Measurements from ENCODE around the gene MED9. TPM values are rescaled to one million over a fixed set of nuclear protein-coding genes. Genes with fewer than 3 reads are reported as not detected.
"Not testable (repeated sequence)": the region's sequence is repeated elsewhere in the genome, so short reads cannot be mapped to it uniquely, and the experiment has no call there.

Gene MED9, protein sequence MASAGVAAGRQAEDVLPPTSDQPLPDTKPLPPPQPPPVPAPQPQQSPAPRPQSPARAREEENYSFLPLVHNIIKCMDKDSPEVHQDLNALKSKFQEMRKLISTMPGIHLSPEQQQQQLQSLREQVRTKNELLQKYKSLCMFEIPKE
- total RNA-seq = 10 to 100 TPM; 13.8 to 15.0 TPM

DNA sequence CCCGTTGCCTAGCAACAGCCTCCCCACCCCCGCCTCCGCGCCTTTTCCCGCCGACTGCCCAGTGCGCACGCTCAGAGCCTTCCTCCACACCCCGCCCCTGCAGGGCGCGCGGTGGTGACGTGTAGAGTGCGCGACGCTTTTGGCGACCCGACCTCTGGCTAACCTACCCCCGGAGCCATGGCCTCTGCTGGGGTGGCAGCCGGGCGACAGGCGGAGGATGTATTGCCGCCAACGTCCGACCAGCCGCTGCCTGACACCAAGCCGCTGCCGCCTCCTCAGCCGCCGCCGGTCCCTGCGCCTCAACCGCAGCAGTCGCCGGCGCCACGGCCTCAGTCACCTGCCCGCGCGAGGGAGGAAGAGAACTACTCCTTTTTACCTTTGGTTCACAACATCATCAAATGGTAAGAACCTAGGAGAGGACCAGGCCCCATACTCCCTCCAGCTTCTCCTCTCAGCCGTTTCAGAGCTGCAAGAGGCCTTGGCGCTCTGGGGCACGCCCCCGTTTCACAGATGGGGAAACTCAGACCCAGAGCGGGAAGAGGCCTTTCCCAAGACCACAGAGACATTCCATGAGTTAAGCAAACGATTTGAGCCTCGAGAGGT lies at the start of gene MED9:
TSS of gene MED9 (plus strand) at position 136 of the 603 bp plus-strand sequence. CDS start at position 178, 42 bp downstream.
- peaks cover 42% of the 10 kb centered on the region for H3K4me1 Mint-ChIP-seq
- H3K4me3 Mint-ChIP-seq = peak within 1 kb of the TSS; percentile 92
- peaks cover 7% of the 10 kb centered on the region for H3K27me3 Mint-ChIP-seq
- H3K9me3 Mint-ChIP-seq = no peaks in the 10 kb centered on the region
- H3K27ac Mint-ChIP-seq = peak within 1 kb of the TSS; percentile 88
- H3K36me3 Mint-ChIP-seq = peaks cover 9% of the 10 kb centered on the region
- peak; percentile 95 for DNase-seq

DNA sequence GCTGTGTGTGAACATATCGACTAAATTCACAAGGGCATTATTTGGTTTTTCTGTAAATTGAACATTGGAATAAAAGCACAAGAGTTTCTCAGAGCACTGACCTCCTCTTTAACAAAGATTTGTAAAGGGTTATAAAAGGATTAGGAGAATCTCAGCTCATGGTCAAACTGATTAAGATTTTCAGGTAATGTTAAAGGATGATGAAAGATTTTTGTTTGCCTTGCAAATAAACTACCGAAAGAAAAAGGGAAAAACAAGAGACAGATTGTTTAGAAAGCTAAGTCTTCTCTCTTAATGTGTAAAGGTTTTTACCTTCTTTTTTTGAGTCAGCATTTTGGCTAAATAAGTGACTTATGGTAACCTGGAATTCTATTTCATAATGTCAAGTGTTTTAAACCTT lies 47.6 kb upstream of the MED9 start:
- no peak for DNase-seq
- no peaks in the 10 kb centered on the region for H3K36me3 Mint-ChIP-seq
- no peaks in the 10 kb centered on the region for H3K9me3 Mint-ChIP-seq
- no peak overlapping the region for H3K4me3 Mint-ChIP-seq
- H3K27me3 Mint-ChIP-seq = no peaks in the 10 kb centered on the region
- peaks cover 4% of the 10 kb centered on the region for H3K4me1 Mint-ChIP-seq
- H3K27ac Mint-ChIP-seq = no peak overlapping the region

DNA sequence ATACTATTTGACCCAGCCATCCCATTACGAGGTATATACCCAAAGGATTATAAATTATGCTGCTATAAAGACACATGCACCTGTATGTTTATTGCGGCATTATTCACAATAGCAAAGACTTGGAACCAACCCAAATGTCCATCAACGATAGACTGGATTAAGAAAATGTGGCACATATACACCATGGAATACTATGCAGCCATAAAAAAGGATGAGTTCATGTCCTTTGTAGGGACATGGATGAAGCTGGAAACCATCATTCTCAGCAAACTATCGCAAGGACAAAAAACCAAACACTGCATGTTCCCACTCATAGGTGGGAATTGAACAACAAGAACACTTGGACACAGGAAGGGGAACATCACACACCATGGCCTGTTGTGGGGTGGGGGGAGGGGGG lies 45.9 kb upstream of the MED9 start:
- not testable (repeated sequence) for H3K27me3 Mint-ChIP-seq, H3K4me1 Mint-ChIP-seq, H3K36me3 Mint-ChIP-seq, H3K9me3 Mint-ChIP-seq, DNase-seq, H3K4me3 Mint-ChIP-seq, H3K27ac Mint-ChIP-seq

DNA sequence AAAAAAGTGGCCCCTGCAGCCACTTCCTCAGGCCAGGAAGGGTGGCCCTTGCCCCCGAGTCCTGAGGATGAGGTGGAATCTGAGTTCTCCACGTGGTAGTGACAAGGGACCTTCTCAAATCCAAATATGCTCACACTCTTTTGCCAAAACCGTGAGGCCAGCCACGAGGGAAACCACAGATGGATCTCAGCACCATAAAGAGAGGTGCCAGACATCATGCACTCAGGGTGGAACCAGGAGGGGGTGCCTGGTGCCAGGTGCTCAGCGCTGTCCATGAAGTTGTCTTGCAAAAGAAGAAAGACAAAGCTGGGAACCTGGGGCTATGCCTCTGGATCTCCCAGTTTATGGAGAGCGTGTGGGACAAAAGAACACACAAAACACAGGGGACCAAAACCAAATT lies 45.2 kb upstream of the MED9 start:
- no peak overlapping the region for H3K4me3 Mint-ChIP-seq
- no peaks in the 10 kb centered on the region for H3K36me3 Mint-ChIP-seq
- DNase-seq = no peak
- no peaks in the 10 kb centered on the region for H3K9me3 Mint-ChIP-seq
- H3K27me3 Mint-ChIP-seq = no peaks in the 10 kb centered on the region
- H3K4me1 Mint-ChIP-seq = peaks cover 4% of the 10 kb centered on the region
- no peak overlapping the region for H3K27ac Mint-ChIP-seq

DNA sequence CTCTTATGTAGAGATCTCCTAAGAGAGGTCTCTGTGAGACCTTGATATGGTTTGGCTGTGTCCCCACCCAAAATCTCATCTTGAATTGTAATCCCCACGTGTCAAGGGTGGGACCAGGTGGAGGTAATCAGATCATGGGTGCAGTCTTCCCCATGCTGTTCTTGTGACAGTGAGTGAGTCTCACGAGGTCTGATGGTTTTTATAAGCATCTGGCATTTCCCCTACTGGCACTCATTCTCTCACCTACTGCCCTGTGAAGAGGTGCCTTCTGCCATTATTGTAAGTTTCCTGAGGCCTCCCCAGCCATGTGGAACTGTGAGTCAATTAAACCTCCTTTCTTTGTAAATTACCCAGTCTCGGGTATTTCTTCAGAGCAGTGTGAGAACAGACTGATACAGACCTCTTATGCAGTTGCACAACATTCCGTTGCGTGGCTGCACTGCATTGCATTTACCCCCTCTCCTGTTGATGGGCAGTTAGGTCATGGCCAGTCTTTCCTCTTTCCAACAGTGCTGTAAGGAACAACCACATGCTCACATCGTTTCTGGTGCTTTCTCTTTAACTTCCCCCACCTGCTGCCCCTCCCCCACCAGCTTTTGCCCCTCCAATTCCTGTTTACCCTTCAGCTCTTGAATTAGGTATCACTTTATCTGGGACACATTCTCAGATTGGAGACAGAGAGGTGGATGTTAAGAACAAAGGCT lies 43.6 kb upstream of the MED9 start:
- Mint-ChIP-seq H3K27me3 (no peaks in the 10 kb centered on the region), H3K27ac (no peak overlapping the region), H3K4me3 (no peak overlapping the region), H3K36me3 (no peaks in the 10 kb centered on the region), H3K4me1 (peaks cover 4% of the 10 kb centered on the region), H3K9me3 (no peaks in the 10 kb centered on the region)
- no peak for DNase-seq

DNA sequence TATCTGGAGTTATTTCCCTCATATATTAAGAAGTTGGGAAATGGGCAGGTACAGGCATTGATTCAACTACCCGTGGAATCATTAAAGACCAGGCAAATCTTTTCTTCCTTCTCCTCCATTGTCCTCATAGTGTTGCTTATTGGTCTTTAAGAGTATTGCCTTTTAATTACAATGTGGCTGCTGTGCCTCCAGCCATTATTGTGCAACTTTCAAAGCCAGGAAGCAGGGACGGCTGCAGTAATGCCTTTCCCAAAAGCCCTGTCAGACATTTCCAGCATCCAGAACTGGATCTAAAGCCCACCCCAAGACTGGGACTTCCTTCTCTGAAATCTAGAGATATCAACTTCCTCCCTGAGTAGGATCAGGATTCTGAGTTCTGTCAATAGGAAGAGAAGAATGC lies 42.3 kb upstream of the MED9 start:
- Mint-ChIP-seq H3K4me3 (no peak overlapping the region), H3K27ac (no peak overlapping the region), H3K36me3 (no peaks in the 10 kb centered on the region), H3K9me3 (no peaks in the 10 kb centered on the region), H3K4me1 (peaks cover 5% of the 10 kb centered on the region), H3K27me3 (no peaks in the 10 kb centered on the region)
- no peak for DNase-seq

DNA sequence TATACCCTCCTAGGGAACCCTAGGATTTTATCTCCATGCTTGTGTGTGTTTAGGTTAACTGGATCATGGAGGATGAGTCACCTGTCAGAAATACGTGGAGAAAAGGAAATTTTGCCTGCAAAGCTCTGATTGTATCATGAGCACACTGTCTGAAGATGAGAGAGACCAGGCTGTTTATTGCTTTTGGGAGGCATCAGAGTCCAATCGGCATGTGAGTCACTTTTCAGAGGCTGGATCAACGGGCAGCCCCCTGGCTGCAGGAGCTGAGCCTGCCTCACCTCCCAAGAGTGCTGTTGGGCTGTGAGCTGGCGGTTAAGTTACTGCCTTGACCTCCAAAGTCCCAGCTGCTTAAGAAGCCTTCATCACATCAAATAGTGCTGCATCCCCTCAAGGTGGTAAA lies 41.5 kb upstream of the MED9 start:
- H3K4me3 Mint-ChIP-seq = no peak overlapping the region
- H3K27me3 Mint-ChIP-seq = no peaks in the 10 kb centered on the region
- H3K27ac Mint-ChIP-seq = no peak overlapping the region
- no peaks in the 10 kb centered on the region for H3K9me3 Mint-ChIP-seq
- DNase-seq = no peak
- no peaks in the 10 kb centered on the region for H3K36me3 Mint-ChIP-seq
- H3K4me1 Mint-ChIP-seq = peaks cover 9% of the 10 kb centered on the region

DNA sequence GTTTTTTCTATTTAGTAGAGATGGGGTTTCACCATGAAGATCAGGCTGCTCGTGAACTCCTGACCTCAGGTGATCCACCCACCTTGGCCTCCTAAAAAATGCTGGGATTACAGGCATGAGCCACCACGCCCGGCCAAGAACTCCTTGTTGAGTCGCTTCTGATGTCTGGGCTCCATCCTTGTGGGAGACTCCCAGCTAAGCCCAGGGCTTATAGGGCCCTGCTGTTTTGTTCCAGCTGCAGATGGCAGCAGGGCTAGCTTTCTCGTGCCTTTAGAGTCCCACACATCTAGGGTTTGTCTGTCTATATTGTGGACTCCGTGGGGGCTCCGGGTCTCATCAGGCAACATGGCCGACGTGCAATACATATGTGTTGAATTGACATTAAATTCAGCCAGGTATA lies 39.3 kb upstream of the MED9 start:
- no peaks in the 10 kb centered on the region for H3K27me3 Mint-ChIP-seq
- peaks cover 9% of the 10 kb centered on the region for H3K4me1 Mint-ChIP-seq
- no peak for DNase-seq
- H3K4me3 Mint-ChIP-seq = no peak overlapping the region
- H3K36me3 Mint-ChIP-seq = no peaks in the 10 kb centered on the region
- H3K27ac Mint-ChIP-seq = no peak overlapping the region
- H3K9me3 Mint-ChIP-seq = no peaks in the 10 kb centered on the region

DNA sequence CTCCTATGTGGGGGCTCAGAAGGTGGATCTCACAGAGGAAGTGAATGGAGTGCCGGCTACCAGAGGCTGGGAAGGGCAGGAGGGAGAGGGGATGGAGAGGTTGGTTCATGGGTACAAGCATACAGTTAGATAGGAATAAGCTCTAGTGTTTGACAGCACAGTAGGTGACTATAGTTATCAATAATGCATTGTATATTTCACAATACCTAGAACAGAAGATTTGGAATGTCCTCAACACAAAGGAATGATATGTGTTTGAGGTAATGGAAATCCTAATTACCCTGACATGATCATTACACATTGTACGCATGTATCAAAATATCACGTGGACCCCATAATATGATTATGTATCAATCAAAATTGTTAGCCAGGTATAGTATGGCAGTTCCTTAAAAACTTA lies 38.9 kb upstream of the MED9 start:
- Mint-ChIP-seq H3K27ac (no peak overlapping the region), H3K27me3 (no peaks in the 10 kb centered on the region)

DNA sequence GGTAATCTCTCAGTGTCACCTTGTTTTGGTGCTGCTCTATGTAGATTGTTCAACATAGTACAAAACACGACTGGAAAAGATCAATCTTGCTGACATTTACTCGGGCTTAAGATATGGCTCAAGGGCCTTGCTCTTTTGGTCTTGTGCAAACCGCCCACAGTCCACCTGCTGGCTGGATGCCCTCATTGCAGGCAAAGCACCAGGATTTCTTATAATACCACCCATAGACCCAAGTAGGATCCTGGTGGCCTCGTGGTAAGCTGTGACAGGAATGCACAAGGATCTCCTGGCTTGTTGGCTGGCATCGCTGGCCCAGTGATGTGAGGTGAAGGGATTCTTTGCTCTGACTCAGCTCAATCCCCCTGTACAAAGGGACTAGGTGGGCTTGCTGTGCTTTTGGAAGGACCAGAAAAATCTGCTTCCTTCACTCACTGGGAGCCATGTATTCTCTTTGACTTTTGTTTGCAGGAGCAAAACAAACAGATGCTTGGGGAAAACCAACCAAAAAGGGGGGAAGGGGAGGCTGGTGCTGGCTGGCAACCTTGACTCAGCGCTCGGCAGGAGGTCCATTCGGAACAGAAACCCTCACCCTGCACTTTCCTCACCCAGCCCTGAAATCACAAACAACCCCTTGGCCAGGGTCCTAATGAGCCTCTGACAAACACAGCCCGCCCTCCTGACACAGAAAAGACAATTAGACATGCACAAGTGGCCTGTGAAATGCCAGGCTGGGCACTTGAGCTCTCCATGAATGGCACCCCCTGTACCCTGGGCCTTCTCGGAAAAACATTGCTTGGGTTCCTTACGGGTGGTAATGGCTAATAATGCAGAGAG lies 36.6 kb upstream of the MED9 start:
- H3K36me3 Mint-ChIP-seq = no peaks in the 10 kb centered on the region
- no peak overlapping the region for H3K27ac Mint-ChIP-seq
- H3K27me3 Mint-ChIP-seq = no peaks in the 10 kb centered on the region
- H3K4me3 Mint-ChIP-seq = no peak overlapping the region
- DNase-seq = peak; percentile 69
- H3K9me3 Mint-ChIP-seq = no peaks in the 10 kb centered on the region
- peaks cover 5% of the 10 kb centered on the region for H3K4me1 Mint-ChIP-seq

More for the DNA sequence above, 38.9 kb upstream of the MED9 start:
- no peak for DNase-seq
- Mint-ChIP-seq H3K36me3 (no peaks in the 10 kb centered on the region), H3K9me3 (no peaks in the 10 kb centered on the region), H3K4me3 (no peak overlapping the region), H3K4me1 (peaks cover 9% of the 10 kb centered on the region)

DNA sequence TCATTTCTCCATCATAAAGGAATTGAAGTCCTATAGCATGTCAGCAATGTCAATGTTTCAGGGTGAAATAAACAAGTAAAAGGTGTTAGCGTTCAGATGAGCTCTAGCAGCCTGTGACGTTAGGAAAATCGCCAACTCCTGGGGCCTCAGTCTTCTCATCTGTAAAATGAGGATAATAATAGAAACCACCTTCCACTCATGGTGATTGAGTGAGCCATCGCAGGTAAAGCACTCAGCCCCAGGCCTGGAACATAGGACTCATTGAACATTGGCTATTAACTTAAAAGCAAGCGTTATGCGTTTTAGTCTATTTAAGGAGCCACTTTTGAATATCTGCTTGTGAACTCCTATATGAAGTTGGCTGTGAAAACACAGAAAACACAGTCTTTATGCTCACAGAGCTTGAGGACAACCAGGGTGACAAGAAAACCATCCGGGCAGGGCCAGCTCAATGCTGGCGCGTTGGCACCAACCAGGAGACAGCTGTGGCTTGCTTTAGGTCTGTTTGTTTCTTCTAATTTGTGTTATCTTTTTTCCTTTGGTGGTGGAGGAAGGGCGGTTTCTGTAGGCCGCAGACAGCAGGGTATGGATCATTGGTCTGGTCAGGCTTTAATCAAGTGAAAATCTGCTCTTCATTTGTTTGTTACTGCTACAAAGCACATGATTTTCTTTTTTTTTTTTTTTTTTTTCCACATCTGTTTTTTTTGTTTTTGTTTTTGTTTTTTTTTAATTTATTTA lies 35.7 kb upstream of the MED9 start:
- Mint-ChIP-seq H3K4me3 (no peak overlapping the region), H3K27me3 (no peaks in the 10 kb centered on the region), H3K9me3 (no peaks in the 10 kb centered on the region), H3K4me1 (peaks cover 5% of the 10 kb centered on the region), H3K27ac (no peak overlapping the region), H3K36me3 (no peaks in the 10 kb centered on the region)
- no peak for DNase-seq

DNA sequence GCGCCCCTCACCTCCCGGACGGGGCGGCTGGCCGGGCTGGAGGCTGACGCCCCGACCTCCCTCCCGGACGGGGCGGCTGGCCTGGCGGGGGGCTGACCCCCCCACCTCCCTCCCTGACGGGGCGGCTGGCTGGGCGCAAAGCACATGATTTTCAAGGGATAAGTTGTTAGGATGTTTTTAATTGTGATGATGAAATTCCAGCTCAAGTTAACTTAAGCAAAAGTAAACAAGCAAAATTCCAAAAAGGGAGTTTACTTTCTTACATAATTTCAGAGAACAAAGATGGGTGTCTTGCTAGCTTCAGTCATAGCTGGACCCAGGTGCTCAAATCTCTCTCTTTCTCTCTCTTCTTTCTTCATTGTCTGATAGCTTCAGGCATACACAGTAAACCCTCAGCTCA lies 33.6 kb upstream of the MED9 start:
- DNase-seq = no peak
- Mint-ChIP-seq H3K9me3 (no peaks in the 10 kb centered on the region), H3K27ac (no peak overlapping the region), H3K4me3 (no peak overlapping the region), H3K27me3 (no peaks in the 10 kb centered on the region), H3K36me3 (no peaks in the 10 kb centered on the region), H3K4me1 (peaks cover 5% of the 10 kb centered on the region)

DNA sequence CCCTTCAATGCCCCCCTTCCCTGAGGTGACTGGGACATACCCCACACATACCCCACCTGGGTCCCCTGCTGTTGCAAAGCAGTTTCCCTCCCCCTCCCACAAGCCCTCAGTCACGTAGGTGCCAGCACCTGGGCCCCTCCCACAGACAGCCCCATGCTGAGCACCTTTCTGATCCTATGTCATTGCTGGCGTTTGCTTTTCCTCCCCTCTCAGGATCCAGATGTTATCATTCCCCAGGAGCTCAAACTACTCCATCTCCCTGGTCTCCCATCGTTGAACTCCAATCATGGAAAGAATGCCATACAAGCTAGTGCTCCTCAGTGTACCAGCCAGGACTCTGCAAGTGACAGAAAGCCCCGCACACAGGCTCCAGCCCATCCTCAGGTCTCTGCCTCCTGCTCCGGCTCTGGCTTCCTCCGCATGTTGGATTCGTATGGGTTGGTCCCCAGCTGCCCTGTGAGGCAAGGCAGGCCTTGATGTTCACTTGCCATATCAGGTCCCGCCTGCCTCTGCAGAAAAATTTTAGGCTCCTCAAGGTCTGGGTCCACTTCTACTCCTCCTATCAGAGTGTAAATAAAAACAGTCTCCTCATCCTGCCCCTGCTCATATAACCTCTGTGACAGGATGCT lies 31.4 kb upstream of the MED9 start:
- no peak for DNase-seq
- H3K9me3 Mint-ChIP-seq = no peaks in the 10 kb centered on the region
- no peak overlapping the region for H3K4me3 Mint-ChIP-seq
- no peaks in the 10 kb centered on the region for H3K36me3 Mint-ChIP-seq
- H3K4me1 Mint-ChIP-seq = no peaks in the 10 kb centered on the region
- H3K27ac Mint-ChIP-seq = no peak overlapping the region
- no peaks in the 10 kb centered on the region for H3K27me3 Mint-ChIP-seq

DNA sequence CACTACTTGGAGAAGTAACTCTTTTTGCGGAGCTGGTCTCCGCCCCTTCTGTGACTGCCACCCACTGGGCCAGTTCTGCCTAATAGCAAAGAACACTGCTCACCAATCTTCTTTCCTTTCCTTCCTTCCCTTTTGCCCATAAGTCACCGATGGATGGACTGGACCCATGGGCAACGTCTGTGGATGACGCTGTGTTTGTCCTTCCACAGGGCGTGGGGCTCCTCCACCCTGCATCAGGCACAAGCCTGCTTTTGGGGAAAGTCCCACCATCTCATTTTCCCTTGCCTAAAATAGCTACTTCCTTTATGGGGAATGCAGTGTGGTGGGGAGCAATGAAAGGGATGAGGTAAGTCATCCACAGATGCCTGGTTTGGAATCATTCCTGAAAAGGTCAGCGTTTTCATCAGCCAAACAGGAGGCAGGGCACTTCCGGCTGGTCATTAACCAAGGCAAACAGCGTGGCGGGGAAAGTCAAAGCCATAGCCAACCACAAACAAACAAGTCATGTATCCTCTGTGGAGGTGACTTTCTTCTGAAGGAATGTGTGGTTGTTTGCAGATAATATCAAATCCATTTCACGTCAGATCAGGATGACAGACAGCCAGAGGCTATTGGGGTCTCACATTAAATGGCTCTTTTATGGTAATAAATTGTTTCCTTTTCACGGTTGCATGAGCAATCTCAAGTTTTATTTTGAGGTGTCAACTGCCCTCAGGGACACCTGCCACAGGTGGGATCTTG lies 30.7 kb upstream of the MED9 start:
- Mint-ChIP-seq H3K4me3 (no peak overlapping the region), H3K4me1 (no peaks in the 10 kb centered on the region), H3K9me3 (no peaks in the 10 kb centered on the region), H3K27ac (no peak overlapping the region), H3K36me3 (no peaks in the 10 kb centered on the region), H3K27me3 (no peaks in the 10 kb centered on the region)
- no peak for DNase-seq

All from activated naive CD8-positive, alpha-beta T cell treated with anti-CD3 and anti-CD28 coated beads for 36 hours (primary cell).